Stimulated activated CD4-positive, alpha-beta T cell treated with anti-CD3 and anti-CD28 coated beads, Interleukin-2, amount 100 ng/mL, for 4 hours (primary cell): ENCODE measurements around the gene IFT20.
"Not testable (repeated sequence)": the region's sequence is repeated elsewhere in the genome, so short reads cannot be mapped to it uniquely, and the experiment has no call there.

Source experiments
- DNase-seq: peaks from one replicate; pipeline ENCODE4 v3.0.0-alpha.2; 2020; ENCODE audit warnings: low read depth

The IFT20 gene

GRCh38 chr17:28306954-28307401 lies 28.3 kb downstream of the IFT20 start:
- DNase-seq = no peak

- no peak for DNase-seq
Observed at GRCh38 chr17:28298449-28298848, 36.8 kb downstream of the IFT20 start.

GRCh38 chr17:28295677-28296578 lies 39.3 kb downstream of the IFT20 start:
- DNase-seq = no peak

- DNase-seq = no peak
Observed at GRCh38 chr17:28293994-28294393, 41.3 kb downstream of the IFT20 start.

GRCh38 chr17:28292878-28293277 lies 42.4 kb downstream of the IFT20 start:
- DNase-seq = not testable (repeated sequence)

- DNase-seq = no peak
Observed at GRCh38 chr17:28291780-28292330, 43.4 kb downstream of the IFT20 start.

GRCh38 chr17:28290703-28291102 lies 44.6 kb downstream of the IFT20 start:
- no peak for DNase-seq

GRCh38 chr17:28285965-28286364 lies 49.3 kb downstream of the IFT20 start:
- DNase-seq = no peak

- no peak for DNase-seq
Observed at GRCh38 chr17:28282596-28282995, 52.7 kb downstream of the IFT20 start.

- no peak for DNase-seq
Observed at GRCh38 chr17:28280826-28281225, 54.4 kb downstream of the IFT20 start.

GRCh38 chr17:28279411-28279810 lies 55.9 kb downstream of the IFT20 start:
- DNase-seq = no peak
